Mononuclear cell (primary cell): Measurements from ENCODE around the gene MDN1. TPM values are rescaled to one million over a fixed set of nuclear protein-coding genes. Genes with fewer than 3 reads are reported as not detected.
"Not testable (repeated sequence)": the region's sequence is repeated elsewhere in the genome, so short reads cannot be mapped to it uniquely, and the experiment has no call there.

Experiments used
- H3K27me3 ChIP-seq: 2 replicates; pipeline ENCODE4 v1.6.0; 2011; ENCODE audit warnings: low read length, control low read depth; ENCODE audit not compliant: insufficient read depth
- H3K4me1 ChIP-seq: 2 replicates; pipeline ENCODE4 v1.5.1; 2011; ENCODE audit warnings: mild to moderate bottlenecking, low read length, control low read depth; ENCODE audit not compliant: insufficient read depth
- H3K4me3 ChIP-seq: 2 replicates; pipeline ENCODE4 v1.5.1; 2011; ENCODE audit warnings: mild to moderate bottlenecking, low read length, moderate library complexity
- H3K9me3 ChIP-seq: 2 replicates; pipeline ENCODE4 v1.5.1; 2011; ENCODE audit warnings: low read depth, mild to moderate bottlenecking, control low read depth, low read length
- total RNA-seq: library from RNA; depleted of rRNA; stranded (reverse); fragments of >200 nt; gene quantifications from one replicate; pipeline ENCODE4 v1.2.3, GENCODE V29; 2012

MDN1 gene
- total RNA-seq, 1 donor = 30.7 TPM

DNA sequence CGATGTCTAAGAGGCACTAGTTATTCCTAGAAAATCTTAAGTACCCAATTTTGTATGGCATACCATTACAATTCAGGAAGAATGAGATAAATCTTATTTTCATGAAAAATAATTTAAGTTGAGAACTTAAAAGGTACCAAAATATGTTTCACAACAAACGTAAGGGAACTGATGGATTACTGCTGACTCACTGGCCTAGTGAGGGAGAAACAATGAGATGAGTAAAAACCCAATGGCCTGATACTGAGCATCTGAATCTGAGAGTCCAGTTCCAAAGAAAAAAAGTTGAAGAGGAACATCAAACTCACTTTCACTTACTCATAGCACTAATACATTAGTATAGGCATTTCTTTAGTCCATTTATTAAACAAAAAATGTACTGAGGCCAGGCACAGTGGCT lies 56.0 kb downstream of the MDN1 start:
- Histone ChIP-seq H3K4me3 (no peak overlapping the region), H3K9me3 (no peaks in the 10 kb centered on the region), H3K27me3 (no peaks in the 10 kb centered on the region)

DNA sequence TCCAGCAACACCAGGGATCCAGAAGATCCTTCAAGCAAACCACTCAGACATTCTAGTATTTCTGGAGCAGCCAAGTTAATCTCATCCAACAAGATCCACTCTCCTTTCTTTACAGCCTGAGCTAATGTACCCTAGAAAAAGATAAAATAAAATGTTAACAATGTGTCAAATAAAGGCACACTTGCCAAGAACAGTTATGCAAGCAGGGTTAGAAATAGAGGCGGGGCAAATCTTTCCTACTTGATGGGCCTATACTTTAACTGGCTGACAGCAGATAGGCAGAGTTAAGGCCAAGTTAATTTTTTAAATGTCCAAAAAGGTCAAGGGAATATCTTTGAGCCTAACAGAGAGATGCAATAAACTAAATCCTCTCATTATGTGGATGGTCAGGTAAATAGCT lies 60.8 kb downstream of the MDN1 start:
- Histone ChIP-seq H3K27me3 (no peaks in the 10 kb centered on the region), H3K4me3 (no peak overlapping the region), H3K9me3 (no peaks in the 10 kb centered on the region), H3K4me1 (no peaks in the 10 kb centered on the region)

More for the DNA sequence above, 56.0 kb downstream of the MDN1 start:
- H3K4me1 ChIP-seq = no peaks in the 10 kb centered on the region

DNA sequence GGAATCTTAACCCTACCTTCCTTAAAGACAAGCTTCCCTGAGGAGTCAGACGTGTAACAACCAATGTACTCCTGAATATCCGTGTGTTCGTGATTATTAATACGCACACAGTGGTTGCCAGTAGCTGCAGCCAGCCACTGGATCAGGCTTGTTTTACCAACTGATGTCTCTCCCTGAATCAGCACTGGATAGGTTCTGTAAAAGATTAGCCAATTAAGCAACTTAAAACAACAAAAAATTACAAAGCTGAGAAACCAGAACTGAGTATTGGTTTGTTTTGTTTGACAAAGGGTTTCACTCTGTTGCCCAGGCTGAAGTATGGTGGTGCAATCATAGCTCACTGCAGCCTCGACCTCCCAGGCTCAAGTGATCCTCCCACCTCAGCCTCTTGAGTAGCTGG lies 69.3 kb downstream of the MDN1 start:
- no peak overlapping the region for H3K4me3 ChIP-seq
- no peaks in the 10 kb centered on the region for H3K9me3 ChIP-seq
- H3K27me3 ChIP-seq = no peaks in the 10 kb centered on the region
- H3K4me1 ChIP-seq = no peaks in the 10 kb centered on the region

DNA sequence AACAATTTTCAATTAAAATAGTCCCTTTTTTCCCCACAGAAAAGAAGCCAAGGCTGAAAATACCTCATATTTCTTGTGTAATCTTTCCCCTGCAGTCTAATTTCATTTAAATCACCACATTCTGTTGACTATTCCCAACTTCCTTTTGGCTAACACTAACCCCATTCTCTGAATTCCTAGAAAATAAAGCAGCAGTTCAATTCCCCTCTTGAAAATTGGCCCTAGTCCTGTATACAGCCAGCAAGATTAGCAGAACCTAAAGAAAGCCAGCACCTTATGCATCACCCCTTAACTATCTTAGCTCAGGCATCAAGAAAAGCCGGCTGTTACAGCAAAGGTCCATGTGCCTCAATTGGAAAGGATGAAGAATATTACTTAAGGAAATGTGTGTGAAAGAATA lies 69.7 kb downstream of the MDN1 start:
- H3K4me1 ChIP-seq = no peaks in the 10 kb centered on the region
- H3K4me3 ChIP-seq = no peak overlapping the region
- no peaks in the 10 kb centered on the region for H3K27me3 ChIP-seq
- H3K9me3 ChIP-seq = no peaks in the 10 kb centered on the region

GRCh38 chr6:89745716-89746115 lies 73.9 kb downstream of the MDN1 start:
- Histone ChIP-seq H3K27me3 (no peaks in the 10 kb centered on the region), H3K4me1 (no peaks in the 10 kb centered on the region), H3K4me3 (no peak overlapping the region), H3K9me3 (no peaks in the 10 kb centered on the region)

DNA sequence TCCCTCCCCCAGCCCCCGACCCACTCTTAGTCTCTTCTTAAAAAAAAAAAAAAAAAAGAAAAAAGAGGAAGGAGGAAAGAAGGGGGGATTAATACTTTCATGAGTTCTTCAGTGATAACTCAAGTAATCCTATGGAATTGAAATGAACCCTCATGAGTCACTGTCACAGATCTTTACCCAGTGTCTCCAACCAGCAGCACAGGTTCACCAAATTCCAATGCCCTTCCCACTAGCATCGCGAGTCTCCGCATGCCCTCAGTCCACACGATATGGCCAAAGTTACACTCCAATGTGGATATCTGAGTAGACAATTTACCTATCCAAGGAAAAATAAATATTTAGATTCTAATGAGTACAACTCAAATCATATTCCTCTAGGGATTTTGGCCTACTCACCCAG lies 74.5 kb downstream of the MDN1 start:
- no peaks in the 10 kb centered on the region for H3K27me3 ChIP-seq
- H3K9me3 ChIP-seq = no peaks in the 10 kb centered on the region
- H3K4me3 ChIP-seq = no peak overlapping the region
- no peaks in the 10 kb centered on the region for H3K4me1 ChIP-seq

DNA sequence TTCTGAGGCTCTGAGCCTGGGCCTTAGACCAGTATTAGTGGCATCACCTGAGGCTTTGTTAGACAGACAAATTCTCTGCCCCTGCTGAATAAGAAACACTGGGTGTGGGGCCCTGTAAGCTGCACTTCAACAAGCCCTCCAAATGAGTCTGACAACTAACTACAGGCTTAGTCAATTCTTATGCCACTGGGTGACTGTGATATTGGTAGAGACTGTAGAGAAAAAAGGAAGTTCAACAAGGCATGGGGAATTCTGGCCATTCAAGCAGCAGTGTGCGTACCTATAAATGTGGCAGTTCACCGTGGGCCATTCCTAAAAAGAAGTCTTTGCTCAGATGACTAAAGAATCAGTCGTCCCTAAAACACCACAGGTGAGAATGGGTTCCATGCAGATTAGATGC lies 82.7 kb downstream of the MDN1 start:
- H3K9me3 ChIP-seq = no peaks in the 10 kb centered on the region
- no peaks in the 10 kb centered on the region for H3K27me3 ChIP-seq
- no peak overlapping the region for H3K4me3 ChIP-seq
- H3K4me1 ChIP-seq = no peaks in the 10 kb centered on the region

GRCh38 chr6:89734526-89734925 lies 85.1 kb downstream of the MDN1 start:
- Histone ChIP-seq H3K9me3 (no peaks in the 10 kb centered on the region), H3K4me3 (no peak overlapping the region), H3K27me3 (no peaks in the 10 kb centered on the region), H3K4me1 (no peaks in the 10 kb centered on the region)

GRCh38 chr6:89731924-89732567 lies 87.5 kb downstream of the MDN1 start:
- no peak overlapping the region for H3K4me3 ChIP-seq
- H3K9me3 ChIP-seq = no peaks in the 10 kb centered on the region
- no peaks in the 10 kb centered on the region for H3K27me3 ChIP-seq
- H3K4me1 ChIP-seq = no peaks in the 10 kb centered on the region

DNA sequence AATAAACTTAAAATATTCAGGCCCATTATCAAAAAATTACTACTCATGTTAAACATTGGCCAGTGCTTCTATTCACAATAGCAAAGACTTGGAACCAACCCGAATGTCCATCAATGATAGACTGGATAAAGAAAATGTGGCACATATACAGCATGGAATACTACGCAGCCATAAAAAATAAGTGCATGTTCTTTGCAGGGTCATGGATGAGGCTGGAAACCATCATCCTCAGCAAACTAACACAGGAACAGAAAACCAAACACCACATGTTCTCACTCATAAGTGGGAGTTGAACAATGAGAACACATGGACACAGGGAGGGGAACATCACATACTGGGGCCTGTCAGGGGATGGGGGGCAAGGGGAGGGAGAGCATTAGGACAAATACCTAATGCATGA lies 88.3 kb downstream of the MDN1 start:
- H3K9me3 ChIP-seq, H3K4me1 ChIP-seq, H3K4me3 ChIP-seq: not testable (repeated sequence)

GRCh38 chr6:89729818-89730217 lies 89.8 kb downstream of the MDN1 start:
- H3K4me1 ChIP-seq = no peaks in the 10 kb centered on the region

More for the DNA sequence above, 88.3 kb downstream of the MDN1 start:
- H3K27me3 ChIP-seq = not testable (repeated sequence)

DNA sequence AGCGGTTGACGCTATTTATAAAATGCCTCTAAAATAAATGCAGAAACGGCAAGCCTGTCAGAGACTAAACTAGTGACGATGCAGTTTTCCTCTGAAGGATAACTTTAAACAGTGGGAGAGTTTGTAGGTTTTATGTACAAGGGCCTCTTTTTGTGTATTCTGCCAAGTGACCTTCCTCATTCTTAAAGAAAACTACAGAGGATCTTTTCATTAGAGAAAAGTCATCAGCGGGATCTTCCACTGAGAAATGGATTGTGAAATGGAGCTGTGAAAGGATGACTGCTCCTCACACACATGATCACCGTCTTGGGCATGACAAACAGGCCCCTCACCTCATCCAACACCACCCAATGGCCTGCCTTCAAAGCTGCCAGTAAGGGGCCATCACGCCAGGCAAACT lies 92.1 kb downstream of the MDN1 start:
- Histone ChIP-seq H3K4me1 (no peaks in the 10 kb centered on the region), H3K4me3 (no peak overlapping the region), H3K27me3 (no peaks in the 10 kb centered on the region), H3K9me3 (no peaks in the 10 kb centered on the region)

More at GRCh38 chr6:89729818-89730217, 89.8 kb downstream of the MDN1 start:
- no peaks in the 10 kb centered on the region for H3K9me3 ChIP-seq
- no peak overlapping the region for H3K4me3 ChIP-seq
- no peaks in the 10 kb centered on the region for H3K27me3 ChIP-seq

GRCh38 chr6:89724981-89725380 lies 94.6 kb downstream of the MDN1 start:
- Histone ChIP-seq H3K9me3 (no peaks in the 10 kb centered on the region), H3K4me3 (no peak overlapping the region), H3K4me1 (no peaks in the 10 kb centered on the region), H3K27me3 (no peaks in the 10 kb centered on the region)

DNA sequence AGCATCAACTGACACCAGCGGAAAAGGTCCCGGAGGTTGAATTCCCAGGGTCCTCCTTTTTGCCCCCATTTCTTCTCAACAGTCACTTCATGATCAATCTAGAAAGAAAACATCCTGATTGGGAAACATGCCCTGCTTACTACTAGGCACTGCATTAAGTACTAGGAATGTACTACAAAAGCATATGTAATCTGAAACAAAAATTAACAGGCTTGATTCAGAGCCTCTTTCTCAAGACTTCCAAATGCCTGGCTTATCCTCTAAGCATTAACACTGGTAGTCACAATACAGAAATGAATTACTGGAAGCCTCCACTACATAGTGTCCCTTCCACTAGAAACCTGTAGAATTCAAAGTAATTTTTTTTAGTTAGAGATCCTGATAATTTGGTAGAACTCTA lies 96.5 kb downstream of the MDN1 start:
- no peak overlapping the region for H3K4me3 ChIP-seq
- no peaks in the 10 kb centered on the region for H3K4me1 ChIP-seq
- H3K27me3 ChIP-seq = no peaks in the 10 kb centered on the region
- no peaks in the 10 kb centered on the region for H3K9me3 ChIP-seq

GRCh38 chr6:89716532-89716931 lies 103.1 kb downstream of the MDN1 start:
- H3K4me3 ChIP-seq = no peak overlapping the region
- H3K9me3 ChIP-seq = no peaks in the 10 kb centered on the region
- no peaks in the 10 kb centered on the region for H3K27me3 ChIP-seq
- no peaks in the 10 kb centered on the region for H3K4me1 ChIP-seq

DNA sequence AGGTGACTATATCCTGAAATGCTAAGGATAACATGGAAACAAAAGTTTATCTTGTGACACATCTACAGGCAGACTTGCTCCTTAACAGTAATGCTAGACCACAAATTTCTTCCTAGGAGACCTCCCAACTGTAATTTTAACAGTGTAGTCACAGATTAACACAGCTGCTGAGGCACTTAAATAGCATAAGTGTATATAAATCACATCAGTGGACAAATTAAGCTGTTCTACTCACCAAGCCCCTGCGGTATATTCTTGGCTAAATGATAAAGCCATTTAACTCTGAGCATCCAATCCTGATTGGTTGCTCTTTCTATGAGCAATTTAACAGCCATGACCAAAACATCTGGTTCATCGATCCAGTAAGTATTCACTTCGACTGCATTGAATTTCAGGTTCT lies 107.8 kb downstream of the MDN1 start:
- Histone ChIP-seq H3K4me1 (no peaks in the 10 kb centered on the region), H3K9me3 (no peaks in the 10 kb centered on the region), H3K4me3 (no peak overlapping the region), H3K27me3 (no peaks in the 10 kb centered on the region)
